ENCODE results near the gene CARMIL3. TPM values are rescaled to one million over a fixed set of nuclear protein-coding genes. Genes with fewer than 3 reads are reported as not detected.

The CARMIL3 gene
- total RNA-seq, 1 experiment from 2014 or later, result not detected

GRCh38 chr14:24081739-24082211 is 30.0 kb downstream of the CARMIL3 start:
- CTCF ChIA-PET, result interaction anchor here (0.6 to 4.5 kb wide), 11 partner anchors 10 to 519 kb away, joined by 3 to 58 read pairs (median 4); partner anchors contain the start of gene PCK2
- H3K27me3 Mint-ChIP-seq (ENCODE audit: insufficient read depth, unreplicated experiment), result peaks cover 25% of the 10 kb centered on the region
- H3K4me3 Mint-ChIP-seq (ENCODE audit: unreplicated experiment), result peak overlapping the region; percentile 74
- H3K27ac Mint-ChIP-seq (ENCODE audit: low read depth, unreplicated experiment), result no peak overlapping the region
- BruUV-seq (replicated peaks), result no TSS peak
- intact Hi-C loops (cut with micrococcal nuclease), result loop anchor here (2.0 kb wide), 1 partner anchor 29 kb away; the partner anchor contains the start of gene CARMIL3
- DNase-seq (ENCODE audit: unreplicated experiment), result no peak
- TF ChIP-seq CTCF (IDR thresholded peaks at IDR 0.05; ENCODE audit: unreplicated experiment), result no peak
- POLR2A ChIA-PET, result interaction anchor here (0.8 to 1.4 kb wide), 7 partner anchors 12 to 161 kb away, joined by 3 to 6 read pairs (median 3); partner anchors contain the start of genes CARMIL3, MDP1, PCK2 and TINF2
- H3K36me3 Mint-ChIP-seq (ENCODE audit: insufficient read depth, unreplicated experiment), result no peaks in the 10 kb centered on the region
- no peaks in the 10 kb centered on the region for H3K9me3 Mint-ChIP-seq (ENCODE audit: unreplicated experiment)
- H3K4me1 Mint-ChIP-seq (ENCODE audit: insufficient read depth, unreplicated experiment), result no peaks in the 10 kb centered on the region

- peak overlapping the region; percentile 74 for H3K4me3 Mint-ChIP-seq (ENCODE audit: unreplicated experiment)
- intact Hi-C loops (cut with micrococcal nuclease), result no loop called here
- TF ChIP-seq CTCF (IDR thresholded peaks at IDR 0.05; ENCODE audit: unreplicated experiment), result no peak
- peaks cover 2% of the 10 kb centered on the region for H3K36me3 Mint-ChIP-seq (ENCODE audit: insufficient read depth, unreplicated experiment)
- no peak overlapping the region for H3K27ac Mint-ChIP-seq (ENCODE audit: low read depth, unreplicated experiment)
- DNase-seq (ENCODE audit: unreplicated experiment), result no peak
- H3K27me3 Mint-ChIP-seq (ENCODE audit: insufficient read depth, unreplicated experiment), result peaks cover 25% of the 10 kb centered on the region
- H3K9me3 Mint-ChIP-seq (ENCODE audit: unreplicated experiment), result no peaks in the 10 kb centered on the region
- no peaks in the 10 kb centered on the region for H3K4me1 Mint-ChIP-seq (ENCODE audit: insufficient read depth, unreplicated experiment)
- ChIA-PET POLR2A (interaction anchor here (0.5 to 1.0 kb wide), 4 partner anchors 24 to 901 kb away, joined by 3 read pairs; no protein-coding TSS in a partner anchor), CTCF (interaction anchor here (0.6 to 4.5 kb wide), 7 partner anchors 9 to 45 kb away, joined by 3 to 58 read pairs (median 3); no protein-coding TSS in a partner anchor)
- BruUV-seq (replicated peaks), result no TSS peak
Observed at GRCh38 chr14:24082411-24083080, 30.7 kb downstream of the CARMIL3 start.

GRCh38 chr14:24083462-24083861 is 31.7 kb downstream of the CARMIL3 start:
- CTCF ChIA-PET, result interaction anchor here (0.5 to 4.5 kb wide), 5 partner anchors 8 to 49 kb away, joined by 3 to 58 read pairs (median 3); no protein-coding TSS in a partner anchor
- no peak for TF ChIP-seq CTCF (IDR thresholded peaks at IDR 0.05; ENCODE audit: unreplicated experiment)
- Mint-ChIP-seq H3K4me3 (ENCODE audit: unreplicated experiment) (no peak overlapping the region), H3K27ac (ENCODE audit: low read depth, unreplicated experiment) (no peak overlapping the region), H3K4me1 (ENCODE audit: insufficient read depth, unreplicated experiment) (no peaks in the 10 kb centered on the region), H3K27me3 (ENCODE audit: insufficient read depth, unreplicated experiment) (peaks cover 25% of the 10 kb centered on the region), H3K36me3 (ENCODE audit: insufficient read depth, unreplicated experiment) (peaks cover 6% of the 10 kb centered on the region), H3K9me3 (ENCODE audit: unreplicated experiment) (no peaks in the 10 kb centered on the region)
- POLR2A ChIA-PET, result interaction anchor here (0.5 to 0.6 kb wide), 2 partner anchors 25 to 258 kb away, joined by 3 read pairs; no protein-coding TSS in a partner anchor
- BruUV-seq (replicated peaks), result no TSS peak
- no peak for DNase-seq (ENCODE audit: unreplicated experiment)
- intact Hi-C loops (cut with micrococcal nuclease), result no loop called here

- no peak for TF ChIP-seq CTCF (IDR thresholded peaks at IDR 0.05; ENCODE audit: unreplicated experiment)
- ChIA-PET POLR2A (no interaction called here), CTCF (interaction anchor here (1.1 kb wide), 1 partner anchor 9 kb away, joined by 4 read pairs; no protein-coding TSS in a partner anchor)
- H3K36me3 Mint-ChIP-seq (ENCODE audit: insufficient read depth, unreplicated experiment), result peaks cover 6% of the 10 kb centered on the region
- no peak overlapping the region for H3K4me3 Mint-ChIP-seq (ENCODE audit: unreplicated experiment)
- no TSS peak for BruUV-seq (replicated peaks)
- intact Hi-C loops (cut with micrococcal nuclease), result no loop called here
- no peaks in the 10 kb centered on the region for H3K9me3 Mint-ChIP-seq (ENCODE audit: unreplicated experiment)
- no peak for DNase-seq (ENCODE audit: unreplicated experiment)
- no peak overlapping the region for H3K27ac Mint-ChIP-seq (ENCODE audit: low read depth, unreplicated experiment)
- no peaks in the 10 kb centered on the region for H3K4me1 Mint-ChIP-seq (ENCODE audit: insufficient read depth, unreplicated experiment)
- H3K27me3 Mint-ChIP-seq (ENCODE audit: insufficient read depth, unreplicated experiment), result peaks cover 18% of the 10 kb centered on the region
Observed at GRCh38 chr14:24084440-24084839, 32.6 kb downstream of the CARMIL3 start.
